CD4-positive, alpha-beta T cell treated with Interleukin-2 at 100 ng/mL for 4 hours (primary cell): ENCODE measurements around the gene OR2D2.
"Not testable (repeated sequence)": the region's sequence is repeated elsewhere in the genome, so short reads cannot be mapped to it uniquely, and the experiment has no call there.

Experiments used
- DNase-seq: peaks from one replicate; pipeline ENCODE4 v3.0.0-alpha.2; 2020; ENCODE audit warnings: low spot score

Gene OR2D2

GRCh38 chr11:6876914-6877313 lies 15.4 kb downstream of the OR2D2 start:
- no peak for DNase-seq

GRCh38 chr11:6876325-6876724 lies 16.0 kb downstream of the OR2D2 start, which contains the start of gene OR10A4:
OR10A4 (plus strand) TSS chr11:6876625; CDS start chr11:6876648, 23 bp downstream.
- DNase-seq: no peak

GRCh38 chr11:6875761-6876160 lies 16.5 kb downstream of the OR2D2 start:
- DNase-seq: no peak

- DNase-seq: no peak
Measured at GRCh38 chr11:6871278-6871677, 21.0 kb downstream of the OR2D2 start.

GRCh38 chr11:6864438-6864837 lies 27.9 kb downstream of the OR2D2 start:
- no peak for DNase-seq

GRCh38 chr11:6862961-6863360 lies 29.3 kb downstream of the OR2D2 start, which contains the start of gene OR10A2:
OR10A2 (plus strand) TSS chr11:6863057; CDS start chr11:6869755, 6,698 bp downstream.
- no peak for DNase-seq

GRCh38 chr11:6856871-6857270 lies 35.4 kb downstream of the OR2D2 start:
- no peak for DNase-seq

- DNase-seq: no peak
Measured at GRCh38 chr11:6855971-6856541, 36.2 kb downstream of the OR2D2 start.

GRCh38 chr11:6854801-6855200 lies 37.5 kb downstream of the OR2D2 start:
- not testable (repeated sequence) for DNase-seq

- DNase-seq: no peak
Measured at GRCh38 chr11:6850526-6850925, 41.8 kb downstream of the OR2D2 start.

GRCh38 chr11:6845383-6845782 lies 46.9 kb downstream of the OR2D2 start, which contains the start of gene OR10A5:
OR10A5 (plus strand) TSS chr11:6845683; CDS start chr11:6845683, 0 bp downstream.
- no peak for DNase-seq

GRCh38 chr11:6844356-6844755 lies 47.9 kb downstream of the OR2D2 start:
- DNase-seq: no peak

- DNase-seq: no peak
Measured at GRCh38 chr11:6843670-6844069, 48.6 kb downstream of the OR2D2 start.

GRCh38 chr11:6841694-6842093 lies 50.6 kb downstream of the OR2D2 start:
- no peak for DNase-seq
